Measurements from ENCODE around the gene DAPP1. TPM values are rescaled to one million over a fixed set of nuclear protein-coding genes. Genes with fewer than 3 reads are reported as not detected.
A peak's percentile ranks its signal among the peaks of the same experiment; 100 is the strongest.
"Not testable (repeated sequence)": the region's sequence is repeated elsewhere in the genome, so short reads cannot be mapped to it uniquely, and the experiment has no call there.

DAPP1 gene, protein sequence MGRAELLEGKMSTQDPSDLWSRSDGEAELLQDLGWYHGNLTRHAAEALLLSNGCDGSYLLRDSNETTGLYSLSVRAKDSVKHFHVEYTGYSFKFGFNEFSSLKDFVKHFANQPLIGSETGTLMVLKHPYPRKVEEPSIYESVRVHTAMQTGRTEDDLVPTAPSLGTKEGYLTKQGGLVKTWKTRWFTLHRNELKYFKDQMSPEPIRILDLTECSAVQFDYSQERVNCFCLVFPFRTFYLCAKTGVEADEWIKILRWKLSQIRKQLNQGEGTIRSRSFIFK
- polyA plus RNA-seq (2013, experiment 1 of 2) = not detected
- polyA plus RNA-seq (2013, experiment 2 of 2) = not detected

DNA sequence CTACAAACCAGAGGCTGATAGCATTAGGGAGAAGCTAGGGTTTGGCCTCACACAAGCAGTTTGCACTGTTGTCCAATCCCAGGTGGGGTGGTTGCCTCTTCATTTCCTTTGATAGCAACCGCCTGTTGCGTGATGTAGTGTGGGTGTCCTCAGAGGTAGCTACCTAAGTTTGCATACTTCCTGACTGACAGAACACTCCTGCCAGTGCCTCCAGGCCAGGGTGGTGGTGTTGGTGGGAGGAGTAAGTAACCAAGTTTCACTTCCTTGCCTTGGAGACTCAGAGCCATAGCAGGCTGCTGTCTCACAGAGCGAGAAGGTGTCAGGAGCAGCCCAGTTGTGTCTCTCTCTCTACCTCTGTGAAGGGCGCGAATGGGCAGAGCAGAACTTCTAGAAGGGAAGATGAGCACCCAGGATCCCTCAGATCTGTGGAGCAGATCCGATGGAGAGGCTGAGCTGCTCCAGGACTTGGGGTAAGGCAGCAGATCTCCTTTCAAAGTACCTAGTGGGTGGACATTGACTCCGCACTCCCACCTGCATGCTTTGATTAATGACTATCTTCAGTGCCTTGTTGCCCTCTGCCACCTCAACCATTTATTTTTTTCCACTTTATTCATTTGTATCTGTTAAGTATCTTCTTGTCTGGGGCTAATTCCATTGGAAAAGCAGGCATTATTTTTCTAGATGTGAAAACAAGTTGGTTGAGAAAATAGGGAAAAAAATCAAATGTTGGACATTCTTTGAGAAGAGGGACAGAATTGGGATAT is at the start of gene DAPP1:
Gene DAPP1, plus strand, starts transcription at position 283 of the 764 bp plus-strand sequence. Its CDS starts 87 bp downstream, at position 370.
- Histone ChIP-seq H2BK120ac (ENCODE audit: low read depth, low read length) (no peak within 1 kb of the TSS), H2AFZ (ENCODE audit: low read length) (peak within 1 kb of the TSS; percentile 3), H2AK5ac (ENCODE audit: low read depth, low read length) (no peak within 1 kb of the TSS), H3K14ac (ENCODE audit: low read length) (no peak within 1 kb of the TSS), H2BK5ac (ENCODE audit: low read length) (no peak within 1 kb of the TSS), H3K27me3 (ENCODE audit: control insufficient read depth in 3 of 3, insufficient read depth in 3 of 3, low read depth in 1 of 3, low read length in 3 of 3) (peaks cover 0 to 19% (median 0%) of the 10 kb centered on the region in 3 experiments), H3K4me1 (ENCODE audit: control insufficient read depth in 2 of 2, insufficient read depth in 1 of 2, low read depth in 1 of 2, low read length in 2 of 2) (no peaks in the 10 kb centered on the region), H3K9ac (ENCODE audit: low read depth, low read length, poor library complexity) (no peak within 1 kb of the TSS), H3K4me2 (ENCODE audit: insufficient read depth, low read length, poor library complexity, severe bottlenecking) (no peak within 1 kb of the TSS), H2BK12ac (ENCODE audit: low read length) (no peak within 1 kb of the TSS), H3K79me1 (ENCODE audit: low read depth, low read length) (no peaks in the 10 kb centered on the region), H4K8ac (ENCODE audit: low read depth, low read length) (no peak within 1 kb of the TSS), H3K9me3 (replicated peaks in 1 of 2; ENCODE audit: control insufficient read depth in 2 of 2, insufficient read depth in 1 of 2, low read depth in 1 of 2, low read length in 2 of 2) (no peaks in the 10 kb centered on the region), H4K91ac (ENCODE audit: low read depth, low read length, poor library complexity) (no peak within 1 kb of the TSS), H3K4ac (ENCODE audit: low read length) (no peak within 1 kb of the TSS), H3K27ac (replicated peaks; ENCODE audit: low read length) (no peak within 1 kb of the TSS), H3K23ac (ENCODE audit: low read depth, low read length, poor library complexity) (no peak within 1 kb of the TSS), H3K36me3 (replicated peaks in 1 of 2; ENCODE audit: control insufficient read depth in 2 of 2, insufficient read depth in 2 of 2, low read length in 2 of 2) (no peaks in the 10 kb centered on the region), H3K4me3 (ENCODE audit: low read length in 2 of 2) (no peak within 1 kb of the TSS), H3K18ac (ENCODE audit: low read length) (no peak within 1 kb of the TSS), H2BK15ac (ENCODE audit: low read length) (no peak within 1 kb of the TSS)
- DNase-seq (ENCODE audit: low spot score) = no peak
- WGBS, 2 donors (ENCODE audit: extremely low coverage in 2 of 2, insufficient read length in 2 of 2, insufficient replicate concordance in 1 of 2) = no CpG with 5 or more reads among the region's 7 CpGs

DNA sequence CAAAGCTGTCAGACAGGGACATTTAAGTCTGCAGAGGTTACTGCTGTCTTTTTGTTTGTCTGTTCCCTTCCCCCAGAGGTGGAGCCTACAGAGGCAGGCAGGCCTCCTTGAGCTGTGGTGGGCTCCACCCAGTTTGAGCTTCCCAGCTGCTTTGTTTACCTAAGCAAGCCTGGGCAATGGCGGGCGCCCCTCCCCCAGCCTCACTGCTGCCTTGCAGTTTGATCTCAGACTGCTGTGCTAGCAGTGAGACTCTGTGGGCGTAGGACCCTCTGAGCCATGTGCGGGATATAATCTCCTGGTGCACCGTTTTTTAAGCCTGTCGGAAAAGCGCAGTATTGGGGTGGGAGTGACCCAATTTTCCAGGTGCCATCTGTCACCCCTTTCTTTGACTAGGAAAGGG is 45.8 kb upstream of the DAPP1 start:
- DNase-seq (ENCODE audit: low spot score) = not testable (repeated sequence)
- no CpG with 5 or more reads among the region's 7 CpGs for WGBS, 2 donors (ENCODE audit: extremely low coverage in 2 of 2, insufficient read length in 2 of 2, insufficient replicate concordance in 1 of 2)

DNA sequence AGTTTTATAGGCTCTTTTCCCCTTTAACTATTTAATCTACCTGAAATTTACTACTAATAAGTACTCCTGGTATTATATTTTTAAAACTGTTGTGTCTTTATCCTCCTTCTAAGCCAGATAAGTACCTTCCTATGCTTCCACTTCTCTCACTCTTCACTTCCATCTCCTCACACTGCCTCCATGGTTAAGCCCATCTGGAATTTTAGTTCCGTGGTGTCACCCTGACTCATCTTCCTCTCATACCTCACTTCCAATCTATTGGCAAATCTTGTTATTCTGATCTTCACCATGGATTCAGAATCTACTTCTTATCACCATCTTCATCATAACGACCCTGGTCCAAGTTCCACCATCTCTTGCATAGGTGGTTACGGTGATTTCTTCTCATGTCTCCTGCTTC is 32.7 kb upstream of the DAPP1 start:
- H4K8ac ChIP-seq (ENCODE audit: low read depth, low read length) = no peak overlapping the region
- H3K27ac ChIP-seq (replicated peaks; ENCODE audit: low read length) = no peak overlapping the region
- no peak overlapping the region for H3K4me2 ChIP-seq (ENCODE audit: insufficient read depth, low read length, poor library complexity, severe bottlenecking)
- no peak overlapping the region for H2AFZ ChIP-seq (ENCODE audit: low read length)
- no peak overlapping the region for H3K4me3 ChIP-seq (ENCODE audit: low read length in 2 of 2)
- H3K79me1 ChIP-seq (ENCODE audit: low read depth, low read length) = no peaks in the 10 kb centered on the region
- no peak for DNase-seq (ENCODE audit: low spot score)
- no peak overlapping the region for H2AK5ac ChIP-seq (ENCODE audit: low read depth, low read length)
- no peak overlapping the region for H3K23ac ChIP-seq (ENCODE audit: low read depth, low read length, poor library complexity)
- no peak overlapping the region for H2BK12ac ChIP-seq (ENCODE audit: low read length)
- H3K4me1 ChIP-seq (ENCODE audit: control insufficient read depth in 2 of 2, insufficient read depth in 1 of 2, low read depth in 1 of 2, low read length in 2 of 2) = no peaks in the 10 kb centered on the region
- H4K91ac ChIP-seq (ENCODE audit: low read depth, low read length, poor library complexity) = no peak overlapping the region
- no peak overlapping the region for H2BK15ac ChIP-seq (ENCODE audit: low read length)
- no peaks in the 10 kb centered on the region for H3K9me3 ChIP-seq (replicated peaks in 1 of 2; ENCODE audit: control insufficient read depth in 2 of 2, insufficient read depth in 1 of 2, low read depth in 1 of 2, low read length in 2 of 2)
- no peak overlapping the region for H3K4ac ChIP-seq (ENCODE audit: low read length)
- no peak overlapping the region for H2BK5ac ChIP-seq (ENCODE audit: low read length)
- no peak overlapping the region for H2BK120ac ChIP-seq (ENCODE audit: low read depth, low read length)
- H3K36me3 ChIP-seq (replicated peaks in 1 of 2; ENCODE audit: control insufficient read depth in 2 of 2, insufficient read depth in 2 of 2, low read length in 2 of 2) = no peaks in the 10 kb centered on the region
- no peak overlapping the region for H3K9ac ChIP-seq (ENCODE audit: low read depth, low read length, poor library complexity)
- no CpG with 5 or more reads among the region's 3 CpGs for WGBS, 2 donors (ENCODE audit: extremely low coverage in 2 of 2, insufficient read length in 2 of 2, insufficient replicate concordance in 1 of 2)
- no peak overlapping the region for H3K14ac ChIP-seq (ENCODE audit: low read length)
- H3K18ac ChIP-seq (ENCODE audit: low read length) = no peak overlapping the region
- H3K27me3 ChIP-seq (ENCODE audit: control insufficient read depth in 3 of 3, insufficient read depth in 3 of 3, low read depth in 1 of 3, low read length in 3 of 3) = peaks cover 0 to 10% (median 0%) of the 10 kb centered on the region in 3 experiments

More for the DNA sequence above, 45.8 kb upstream of the DAPP1 start:
- not testable (repeated sequence) for H2BK15ac ChIP-seq (ENCODE audit: low read length); H2AK5ac ChIP-seq (ENCODE audit: low read depth, low read length); H2BK120ac ChIP-seq (ENCODE audit: low read depth, low read length); H3K18ac ChIP-seq (ENCODE audit: low read length); H3K4me1 ChIP-seq (ENCODE audit: control insufficient read depth in 2 of 2, insufficient read depth in 1 of 2, low read depth in 1 of 2, low read length in 2 of 2); H3K4me3 ChIP-seq (ENCODE audit: low read length in 2 of 2); H3K14ac ChIP-seq (ENCODE audit: low read length); H3K23ac ChIP-seq (ENCODE audit: low read depth, low read length, poor library complexity); H4K8ac ChIP-seq (ENCODE audit: low read depth, low read length); H3K4me2 ChIP-seq (ENCODE audit: insufficient read depth, low read length, poor library complexity, severe bottlenecking); H3K9ac ChIP-seq (ENCODE audit: low read depth, low read length, poor library complexity); H3K27me3 ChIP-seq (ENCODE audit: control insufficient read depth in 3 of 3, insufficient read depth in 3 of 3, low read depth in 1 of 3, low read length in 3 of 3); H3K79me1 ChIP-seq (ENCODE audit: low read depth, low read length); H3K36me3 ChIP-seq (replicated peaks in 1 of 2; ENCODE audit: control insufficient read depth in 2 of 2, insufficient read depth in 2 of 2, low read length in 2 of 2); H3K9me3 ChIP-seq (replicated peaks in 1 of 2; ENCODE audit: control insufficient read depth in 2 of 2, insufficient read depth in 1 of 2, low read depth in 1 of 2, low read length in 2 of 2); H2BK12ac ChIP-seq (ENCODE audit: low read length); H3K4ac ChIP-seq (ENCODE audit: low read length); H2AFZ ChIP-seq (ENCODE audit: low read length); H2BK5ac ChIP-seq (ENCODE audit: low read length); H3K27ac ChIP-seq (replicated peaks; ENCODE audit: low read length); H4K91ac ChIP-seq (ENCODE audit: low read depth, low read length, poor library complexity)

DNA sequence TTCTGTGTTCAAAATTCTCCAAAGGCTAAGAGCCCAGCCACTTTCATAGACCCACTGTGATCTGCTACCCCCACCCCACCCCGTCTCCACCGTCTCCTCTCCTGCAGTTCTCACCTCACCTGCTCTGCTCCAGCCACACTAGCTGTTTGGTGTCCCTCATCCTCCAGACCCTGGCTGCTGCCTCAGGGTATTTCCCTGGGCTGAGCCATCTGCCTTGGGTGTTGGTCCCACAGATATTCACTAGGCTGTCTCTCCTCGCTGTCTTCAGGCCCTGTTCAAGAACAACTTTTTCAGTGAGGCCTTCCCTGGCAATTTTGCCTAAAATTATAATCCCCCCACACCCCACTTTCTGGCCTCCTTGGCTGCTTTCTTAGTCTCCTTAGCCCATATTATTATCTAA is 31.8 kb upstream of the DAPP1 start:
- Histone ChIP-seq H3K27ac (replicated peaks; ENCODE audit: low read length) (no peak overlapping the region), H3K4me2 (ENCODE audit: insufficient read depth, low read length, poor library complexity, severe bottlenecking) (no peak overlapping the region), H3K4ac (ENCODE audit: low read length) (no peak overlapping the region), H3K9ac (ENCODE audit: low read depth, low read length, poor library complexity) (no peak overlapping the region), H4K91ac (ENCODE audit: low read depth, low read length, poor library complexity) (no peak overlapping the region), H2AFZ (ENCODE audit: low read length) (no peak overlapping the region), H2BK120ac (ENCODE audit: low read depth, low read length) (no peak overlapping the region), H3K27me3 (ENCODE audit: control insufficient read depth in 3 of 3, insufficient read depth in 3 of 3, low read depth in 1 of 3, low read length in 3 of 3) (peaks cover 0 to 10% (median 0%) of the 10 kb centered on the region in 3 experiments), H3K23ac (ENCODE audit: low read depth, low read length, poor library complexity) (no peak overlapping the region), H3K18ac (ENCODE audit: low read length) (no peak overlapping the region), H3K79me1 (ENCODE audit: low read depth, low read length) (no peaks in the 10 kb centered on the region), H3K14ac (ENCODE audit: low read length) (no peak overlapping the region), H2AK5ac (ENCODE audit: low read depth, low read length) (no peak overlapping the region), H3K4me1 (ENCODE audit: control insufficient read depth in 2 of 2, insufficient read depth in 1 of 2, low read depth in 1 of 2, low read length in 2 of 2) (no peaks in the 10 kb centered on the region), H3K36me3 (replicated peaks in 1 of 2; ENCODE audit: control insufficient read depth in 2 of 2, insufficient read depth in 2 of 2, low read length in 2 of 2) (no peaks in the 10 kb centered on the region), H4K8ac (ENCODE audit: low read depth, low read length) (no peak overlapping the region), H2BK5ac (ENCODE audit: low read length) (no peak overlapping the region), H3K9me3 (replicated peaks in 1 of 2; ENCODE audit: control insufficient read depth in 2 of 2, insufficient read depth in 1 of 2, low read depth in 1 of 2, low read length in 2 of 2) (no peaks in the 10 kb centered on the region), H2BK15ac (ENCODE audit: low read length) (no peak overlapping the region), H2BK12ac (ENCODE audit: low read length) (no peak overlapping the region), H3K4me3 (ENCODE audit: low read length in 2 of 2) (peak overlapping the region in 1 of 2 donors; percentile 51)
- WGBS, 2 donors (ENCODE audit: extremely low coverage in 2 of 2, insufficient read length in 2 of 2, insufficient replicate concordance in 1 of 2) = no CpG with 5 or more reads among the region's 3 CpGs
- no peak for DNase-seq (ENCODE audit: low spot score)

All from neuronal stem cell (in vitro differentiated cells).